HEK293 (cell line): ENCODE measurements around the gene CD44.

Experiments
- CTCF ChIA-PET: fragments of 350-600 bp; formaldehyde crosslinking; extraction: SDS; loops from one replicate; lab custom pipeline; 2021; ENCODE audit warnings: antibody characterized with exemption; lab: Yijun Ruan, JAX
- POLR2A ChIA-PET: fragments of 300-600 bp; formaldehyde crosslinking; extraction: SDS; loops from one replicate; lab custom pipeline; 2020; ENCODE audit warnings: antibody characterized with exemption, inconsistent platforms; lab: Yijun Ruan, JAX
- H3K27ac ChIP-seq: fragments of 200-500 bp; sonication (Bioruptor generic); 2 replicates; pipeline ENCODE4 v1.5.1; 2014; ENCODE audit warnings: low read depth, low read length, control low read depth, inconsistent platforms; ENCODE audit errors: extremely low read depth
- H3K36me3 ChIP-seq, 2 experiments: fragments of 200-500 bp in 1 of 2; sonication (Bioruptor generic) in 1 of 2; 1 replicate in 1 of 2; 2 replicates in 1 of 2; pipeline ENCODE4 v1.5.1; 2014 to 2017; ENCODE audit warnings: inconsistent platforms in 2 of 2, low read length in 2 of 2; ENCODE audit not compliant: control insufficient read depth in 2 of 2, insufficient read depth in 1 of 2
- H3K4me1 ChIP-seq: fragments of 200-500 bp; sonication (Bioruptor generic); 2 replicates; pipeline ENCODE4 v1.5.1; 2014; ENCODE audit warnings: mild to moderate bottlenecking, low read length, inconsistent platforms; ENCODE audit not compliant: control insufficient read depth, insufficient read depth
- H3K4me3 ChIP-seq: 2 replicates; pipeline ENCODE4 v1.5.1; 2011; ENCODE audit warnings: low read depth, mild to moderate bottlenecking, control low read depth, low read length, moderate library complexity
- H3K9me3 ChIP-seq: fragments of 200-500 bp; sonication (Bioruptor generic); 2 replicates; pipeline ENCODE4 v1.5.1; 2014; ENCODE audit warnings: low read depth, low read length, inconsistent platforms; ENCODE audit not compliant: control insufficient read depth, insufficient read depth
- AEBP2 ChIP-seq: fragments of 450-650 bp; formaldehyde crosslinking; IDR thresholded peaks from 2 replicates; pipeline ENCODE4 v1.5.1; 2016; ENCODE audit warnings: missing biosample characterization, missing genetic modification characterization, borderline replicate concordance
- SP2 ChIP-seq: fragments of 450-650 bp; formaldehyde crosslinking; IDR thresholded peaks from 2 replicates; pipeline ENCODE4 v1.5.1; 2016; ENCODE audit warnings: missing biosample characterization, missing genetic modification characterization
- SP3 ChIP-seq: fragments of 450-650 bp; formaldehyde crosslinking; IDR thresholded peaks from 2 replicates; pipeline ENCODE4 v1.5.1; 2016; ENCODE audit warnings: missing biosample characterization, missing genetic modification characterization
- ZFP69B ChIP-seq: fragments of 450-650 bp; formaldehyde crosslinking; IDR thresholded peaks from 2 replicates; pipeline ENCODE4 v1.5.1; 2016; ENCODE audit warnings: missing biosample characterization, missing genetic modification characterization
- ZNF138 ChIP-seq: fragments of 450-650 bp; formaldehyde crosslinking; IDR thresholded peaks from 2 replicates; pipeline ENCODE4 v1.5.1; 2016; ENCODE audit warnings: missing biosample characterization, missing genetic modification characterization, borderline replicate concordance
- ZNF19 ChIP-seq: fragments of 450-650 bp; formaldehyde crosslinking; IDR thresholded peaks from 2 replicates; pipeline ENCODE4; 2016; ENCODE audit warnings: missing biosample characterization, missing genetic modification characterization, low read depth
- ZNF221 ChIP-seq: fragments of 450-650 bp; formaldehyde crosslinking; IDR thresholded peaks from 2 replicates; pipeline ENCODE4 v1.5.1; 2017; ENCODE audit warnings: missing biosample characterization, missing genetic modification characterization, borderline replicate concordance
- ZNF280D ChIP-seq: fragments of 450-650 bp; formaldehyde crosslinking; IDR thresholded peaks from 2 replicates; pipeline ENCODE4 v1.5.1; 2016; ENCODE audit warnings: missing biosample characterization, missing genetic modification characterization
- ZNF449 ChIP-seq: fragments of 450-650 bp; formaldehyde crosslinking; IDR thresholded peaks from 2 replicates; pipeline ENCODE4 v1.5.1; 2017; ENCODE audit warnings: missing biosample characterization, mild to moderate bottlenecking, missing genetic modification characterization, moderate library complexity
- ZNF555 ChIP-seq: fragments of 450-650 bp; formaldehyde crosslinking; conservative IDR thresholded peaks from 2 replicates; pipeline ENCODE4 v1.5.1; 2017; ENCODE audit warnings: missing biosample characterization, mild to moderate bottlenecking, missing genetic modification characterization, inconsistent platforms
- ZNF560 ChIP-seq: fragments of 450-650 bp; formaldehyde crosslinking; IDR thresholded peaks from 2 replicates; pipeline ENCODE4 v1.5.1; 2017; ENCODE audit warnings: missing biosample characterization, missing genetic modification characterization, borderline replicate concordance
- ZNF623 ChIP-seq: fragments of 450-650 bp; formaldehyde crosslinking; IDR thresholded peaks from 2 replicates; pipeline ENCODE4 v1.5.1; 2016; ENCODE audit warnings: missing biosample characterization, missing genetic modification characterization
- ZNF654 ChIP-seq: fragments of 450-650 bp; formaldehyde crosslinking; IDR thresholded peaks from 2 replicates; pipeline ENCODE4 v1.5.1; 2016; ENCODE audit warnings: low read depth, missing biosample characterization, missing genetic modification characterization
- ZNF660 ChIP-seq: fragments of 450-650 bp; IDR thresholded peaks from 2 replicates; pipeline ENCODE4 v1.5.1; 2018; ENCODE audit warnings: missing biosample characterization, mild to moderate bottlenecking, missing genetic modification characterization
- ZNF704 ChIP-seq: fragments of 450-650 bp; formaldehyde crosslinking; IDR thresholded peaks from 2 replicates; pipeline ENCODE4 v1.5.1; 2016; ENCODE audit warnings: missing biosample characterization, missing genetic modification characterization
- ZNF76 ChIP-seq: fragments of 450-650 bp; formaldehyde crosslinking; IDR thresholded peaks from 2 replicates; pipeline ENCODE4; 2016; ENCODE audit warnings: low read depth, missing biosample characterization, missing genetic modification characterization, borderline replicate concordance
- ZNF792 ChIP-seq: fragments of 450-650 bp; formaldehyde crosslinking; IDR thresholded peaks from 2 replicates; pipeline ENCODE4 v1.5.1; 2016; ENCODE audit warnings: missing biosample characterization, missing genetic modification characterization
- ZSCAN23 ChIP-seq: fragments of 450-650 bp; formaldehyde crosslinking; IDR thresholded peaks from 2 replicates; pipeline ENCODE4 v1.5.1; 2016; ENCODE audit warnings: missing biosample characterization, missing genetic modification characterization

Gene CD44

GRCh38 chr11:35183326-35183925, 44.5 kb downstream of the CD44 start (continued):
- TF ChIP-seq ZNF280D (tag by site-specific recombination), result no peak
- TF ChIP-seq SP3 (tag by site-specific recombination), result no peak
- no peak for TF ChIP-seq ZNF76 (tag by site-specific recombination)
- no peak for TF ChIP-seq ZSCAN23 (tag by site-specific recombination)
- TF ChIP-seq ZNF792 (tag by site-specific recombination), result no peak
- no peak for TF ChIP-seq ZNF19 (tag by site-specific recombination)
- TF ChIP-seq ZFP69B (tag by site-specific recombination), result no peak
- no peak for TF ChIP-seq ZNF555 (tag by site-specific recombination)
- no peak for TF ChIP-seq ZNF660 (tag by site-specific recombination)
- no peak for TF ChIP-seq ZNF623 (tag by site-specific recombination)
- TF ChIP-seq, all 188 proteins: peak for 0

GRCh38 chr11:35185696-35186095, 46.7 kb downstream of the CD44 start:
- no peak overlapping the region for H3K4me3 ChIP-seq
- POLR2A ChIA-PET, result no interaction called here
- CTCF ChIA-PET, result no interaction called here
- H3K36me3 ChIP-seq, result no peaks in the 10 kb centered on the region
- H3K27ac ChIP-seq, result no peak overlapping the region
- no peak for TF ChIP-seq ZNF221 (tag by site-specific recombination)
- TF ChIP-seq ZNF138, result no peak
- TF ChIP-seq ZNF76 (tag by site-specific recombination), result no peak
- no peak for TF ChIP-seq AEBP2 (tag by site-specific recombination)
- TF ChIP-seq SP2 (tag by site-specific recombination), result no peak
- TF ChIP-seq ZNF449, result no peak
- TF ChIP-seq ZNF704 (tag by site-specific recombination), result no peak
- TF ChIP-seq ZNF560 (tag by site-specific recombination), result no peak
- no peak for TF ChIP-seq ZNF654 (tag by site-specific recombination)
- TF ChIP-seq, all 188 proteins: peak for 0
- Histone ChIP-seq H3K9me3 (no peaks in the 10 kb centered on the region), H3K4me1 (no peaks in the 10 kb centered on the region)
